HEK293 (cell line): ENCODE data around the gene GYS2.

Experiments used
- HIC1 ChIP-seq: fragments of 450-650 bp; formaldehyde crosslinking; IDR thresholded peaks from 2 replicates; pipeline ENCODE4 v1.5.1; 2016; ENCODE audit warnings: missing biosample characterization, missing genetic modification characterization
- KLF1 ChIP-seq: fragments of 450-650 bp; formaldehyde crosslinking; IDR thresholded peaks from 2 replicates; pipeline ENCODE4 v1.5.1; 2016; ENCODE audit warnings: missing biosample characterization, missing genetic modification characterization
- KLF16 ChIP-seq: fragments of 450-650 bp; formaldehyde crosslinking; IDR thresholded peaks from 2 replicates; pipeline ENCODE4 v1.5.1; 2017; ENCODE audit warnings: missing biosample characterization, missing genetic modification characterization
- KLF7 ChIP-seq: fragments of 450-650 bp; formaldehyde crosslinking; IDR thresholded peaks from 2 replicates; pipeline ENCODE4 v1.5.1; 2016; ENCODE audit warnings: missing biosample characterization, missing genetic modification characterization, borderline replicate concordance
- KLF9 ChIP-seq: fragments of 450-650 bp; formaldehyde crosslinking; IDR thresholded peaks from 2 replicates; pipeline ENCODE4 v1.5.1; 2016; ENCODE audit warnings: missing biosample characterization, missing genetic modification characterization, low read depth
- PRDM2 ChIP-seq: fragments of 450-650 bp; formaldehyde crosslinking; IDR thresholded peaks from 2 replicates; pipeline ENCODE4 v1.5.1; 2016; ENCODE audit warnings: missing biosample characterization, missing genetic modification characterization, borderline replicate concordance
- REPIN1 ChIP-seq: fragments of 450-650 bp; formaldehyde crosslinking; IDR thresholded peaks from 2 replicates; pipeline ENCODE4 v1.5.1; 2017; ENCODE audit warnings: missing biosample characterization, missing genetic modification characterization, low read depth
- SP3 ChIP-seq: fragments of 450-650 bp; formaldehyde crosslinking; IDR thresholded peaks from 2 replicates; pipeline ENCODE4 v1.5.1; 2016; ENCODE audit warnings: missing biosample characterization, missing genetic modification characterization
- SP7 ChIP-seq: fragments of 450-650 bp; formaldehyde crosslinking; IDR thresholded peaks from 2 replicates; pipeline ENCODE4 v1.5.1; 2016; ENCODE audit warnings: missing biosample characterization, missing genetic modification characterization
- WT1 ChIP-seq: fragments of 450-650 bp; formaldehyde crosslinking; IDR thresholded peaks from 2 replicates; pipeline ENCODE4 v1.5.1; 2016; ENCODE audit warnings: missing biosample characterization, missing genetic modification characterization
- YY2 ChIP-seq: fragments of 450-650 bp; formaldehyde crosslinking; IDR thresholded peaks from 2 replicates; pipeline ENCODE4 v1.5.1; 2016; ENCODE audit warnings: missing biosample characterization, missing genetic modification characterization
- ZBTB17 ChIP-seq: fragments of 450-650 bp; formaldehyde crosslinking; IDR thresholded peaks from 2 replicates; pipeline ENCODE4 v1.5.1; 2016; ENCODE audit warnings: missing biosample characterization, missing genetic modification characterization
- ZBTB26 ChIP-seq: fragments of 450-650 bp; formaldehyde crosslinking; optimal IDR thresholded peaks from 2 replicates; pipeline ENCODE3; 2016; ENCODE audit warnings: missing biosample characterization, mild to moderate bottlenecking, missing genetic modification characterization
- ZBTB6 ChIP-seq: fragments of 450-650 bp; formaldehyde crosslinking; IDR thresholded peaks from 2 replicates; pipeline ENCODE4 v1.5.1; 2017; ENCODE audit warnings: missing biosample characterization, missing genetic modification characterization
- ZBTB8A ChIP-seq: fragments of 450-650 bp; formaldehyde crosslinking; IDR thresholded peaks from 2 replicates; pipeline ENCODE4 v1.5.1; 2016; ENCODE audit warnings: missing biosample characterization, missing genetic modification characterization
- ZNF10 ChIP-seq: fragments of 450-650 bp; formaldehyde crosslinking; IDR thresholded peaks from 2 replicates; pipeline ENCODE4 v1.5.1; 2017; ENCODE audit warnings: missing biosample characterization, missing genetic modification characterization
- ZNF157 ChIP-seq: fragments of 450-650 bp; formaldehyde crosslinking; IDR thresholded peaks from 2 replicates; pipeline ENCODE4 v1.5.1; 2016; ENCODE audit warnings: missing biosample characterization, missing genetic modification characterization
- ZNF184 ChIP-seq: fragments of 450-650 bp; IDR thresholded peaks from 2 replicates; pipeline ENCODE4 v1.5.1; 2018; ENCODE audit warnings: missing biosample characterization, mild to moderate bottlenecking, missing genetic modification characterization
- ZNF214 ChIP-seq: fragments of 450-650 bp; formaldehyde crosslinking; IDR thresholded peaks from 2 replicates; pipeline ENCODE4 v1.5.1; 2017; ENCODE audit warnings: missing biosample characterization, mild to moderate bottlenecking, missing genetic modification characterization, borderline replicate concordance
- ZNF24 ChIP-seq: fragments of 450-650 bp; formaldehyde crosslinking; IDR thresholded peaks from 2 replicates; pipeline ENCODE4 v1.5.1; 2016; ENCODE audit warnings: missing biosample characterization, missing genetic modification characterization
- ZNF514 ChIP-seq: fragments of 450-650 bp; formaldehyde crosslinking; IDR thresholded peaks from 2 replicates; pipeline ENCODE4 v1.5.1; 2016; ENCODE audit warnings: missing biosample characterization, missing genetic modification characterization
- ZNF518A ChIP-seq: fragments of 450-650 bp; formaldehyde crosslinking; conservative IDR thresholded peaks from 2 replicates; pipeline ENCODE4 v1.5.1; 2016; ENCODE audit warnings: low read depth, missing biosample characterization, missing genetic modification characterization
- ZNF610 ChIP-seq: fragments of 450-650 bp; formaldehyde crosslinking; IDR thresholded peaks from 2 replicates; pipeline ENCODE4 v1.5.1; 2016; ENCODE audit warnings: missing biosample characterization, missing genetic modification characterization, borderline replicate concordance
- ZNF776 ChIP-seq: fragments of 450-650 bp; formaldehyde crosslinking; IDR thresholded peaks from 2 replicates; pipeline ENCODE4 v1.5.0; 2017; ENCODE audit warnings: missing biosample characterization, missing genetic modification characterization, borderline replicate concordance

GYS2 gene

GRCh38 chr12:21527451-21528180, 77.0 kb downstream of the GYS2 start (continued):
- TF ChIP-seq ZNF184 (tag by site-specific recombination), result no peak
- TF ChIP-seq KLF9, result no peak
- peak; percentile 67 for TF ChIP-seq ZBTB17 (tag by site-specific recombination)
- no peak for TF ChIP-seq KLF7 (tag by site-specific recombination)
- TF ChIP-seq ZNF518A (tag by site-specific recombination), result no peak
- peak; percentile 90 for TF ChIP-seq HIC1
- no peak for TF ChIP-seq REPIN1 (tag by site-specific recombination)
- TF ChIP-seq SP3 (tag by site-specific recombination), result no peak
- peak; percentile 55; the same call in 1 of the 2 replicates for TF ChIP-seq KLF16 (tag by site-specific recombination)
- no peak for TF ChIP-seq ZNF514 (tag by site-specific recombination)
- TF ChIP-seq ZNF157, result no peak
- peak; percentile 54; the same call in 1 of the 2 replicates for TF ChIP-seq ZBTB8A (tag by site-specific recombination)
- TF ChIP-seq WT1 (tag by site-specific recombination), result 0 out of 2 replicates have a peak, but pooled peaks have one; percentile 14
- TF ChIP-seq ZNF24 (tag by site-specific recombination), result 0 out of 2 replicates have a peak, but pooled peaks have one; percentile 22
- TF ChIP-seq SP7 (tag by site-specific recombination), result peak; percentile 35; the same call in 1 of the 2 replicates
- TF ChIP-seq ZNF10 (tag by site-specific recombination), result 0 out of 2 replicates have a peak, but pooled peaks have one; percentile 19
- TF ChIP-seq KLF1 (tag by site-specific recombination), result no peak
- TF ChIP-seq ZBTB6, result peak; percentile 31; the same call in 1 of the 2 replicates
- TF ChIP-seq ZNF610, result peak; percentile 71; the same call in 1 of the 2 replicates
- TF ChIP-seq YY2 (tag by site-specific recombination), result no peak
- peak; percentile 65 for TF ChIP-seq ZBTB26
- TF ChIP-seq PRDM2 (tag by site-specific recombination), result no peak
- TF ChIP-seq ZNF214 (tag by site-specific recombination), result no peak
- no peak for TF ChIP-seq ZNF776 (tag by site-specific recombination)
